PFSK-1 (cell line): ENCODE results near the gene KLHDC3.

Experiments used
- POLR2AphosphoS5 ChIP-seq: IDR thresholded peaks from 2 replicates; pipeline ENCODE4 v1.6.1; 2012; ENCODE audit warnings: low read depth, mild to moderate bottlenecking, control low read depth, low read length, moderate library complexity
- SIN3A ChIP-seq: IDR thresholded peaks from 2 replicates; pipeline ENCODE4 v1.6.1; 2012; ENCODE audit warnings: mild to moderate bottlenecking, low read length, moderate library complexity, borderline replicate concordance; ENCODE audit not compliant: insufficient read depth
- TF ChIP-seq, protein P1 (sequence below), 2 experiments: IDR thresholded peaks; 2 replicates each; pipeline versions ENCODE4 v1.6.1 to v1.8.0; 2011 to 2012; ENCODE audit warnings: low read depth in 2 of 2, low read length in 2 of 2, control low read depth in 1 of 2, inconsistent platforms in 1 of 2, mild to moderate bottlenecking in 1 of 2, moderate library complexity in 1 of 2; ENCODE audit not compliant: insufficient read depth in 1 of 2

DNA sequence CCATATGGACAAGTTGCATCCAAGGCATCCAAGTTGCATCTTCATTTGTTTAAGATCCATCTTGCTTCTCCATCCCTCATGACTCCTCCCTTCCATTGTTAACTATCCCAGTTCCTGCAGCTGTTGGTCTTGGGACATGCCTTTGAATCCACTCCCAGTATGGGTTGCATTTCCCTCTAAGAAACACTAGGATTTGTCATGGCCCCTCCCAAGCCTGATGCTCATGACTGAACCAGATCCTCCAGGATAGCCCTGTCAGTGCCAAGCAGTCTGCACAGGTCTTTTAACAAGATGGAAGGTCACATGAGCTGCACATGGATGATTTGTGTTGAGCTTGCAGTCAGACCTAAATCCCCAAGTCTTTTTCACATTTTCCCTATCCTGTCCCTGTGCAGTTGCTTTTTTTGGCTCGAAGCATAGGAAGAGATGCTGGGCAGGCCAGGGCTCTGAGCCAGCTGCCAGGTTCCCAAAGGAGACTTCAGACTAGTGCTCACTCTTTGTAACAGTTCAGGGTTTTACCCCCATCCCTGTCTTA is 25.5 kb upstream of the KLHDC3 start:
- TF ChIP-seq POLR2AphosphoS5 (no peak), SIN3A (no peak)
- TF ChIP-seq, protein P1, sequence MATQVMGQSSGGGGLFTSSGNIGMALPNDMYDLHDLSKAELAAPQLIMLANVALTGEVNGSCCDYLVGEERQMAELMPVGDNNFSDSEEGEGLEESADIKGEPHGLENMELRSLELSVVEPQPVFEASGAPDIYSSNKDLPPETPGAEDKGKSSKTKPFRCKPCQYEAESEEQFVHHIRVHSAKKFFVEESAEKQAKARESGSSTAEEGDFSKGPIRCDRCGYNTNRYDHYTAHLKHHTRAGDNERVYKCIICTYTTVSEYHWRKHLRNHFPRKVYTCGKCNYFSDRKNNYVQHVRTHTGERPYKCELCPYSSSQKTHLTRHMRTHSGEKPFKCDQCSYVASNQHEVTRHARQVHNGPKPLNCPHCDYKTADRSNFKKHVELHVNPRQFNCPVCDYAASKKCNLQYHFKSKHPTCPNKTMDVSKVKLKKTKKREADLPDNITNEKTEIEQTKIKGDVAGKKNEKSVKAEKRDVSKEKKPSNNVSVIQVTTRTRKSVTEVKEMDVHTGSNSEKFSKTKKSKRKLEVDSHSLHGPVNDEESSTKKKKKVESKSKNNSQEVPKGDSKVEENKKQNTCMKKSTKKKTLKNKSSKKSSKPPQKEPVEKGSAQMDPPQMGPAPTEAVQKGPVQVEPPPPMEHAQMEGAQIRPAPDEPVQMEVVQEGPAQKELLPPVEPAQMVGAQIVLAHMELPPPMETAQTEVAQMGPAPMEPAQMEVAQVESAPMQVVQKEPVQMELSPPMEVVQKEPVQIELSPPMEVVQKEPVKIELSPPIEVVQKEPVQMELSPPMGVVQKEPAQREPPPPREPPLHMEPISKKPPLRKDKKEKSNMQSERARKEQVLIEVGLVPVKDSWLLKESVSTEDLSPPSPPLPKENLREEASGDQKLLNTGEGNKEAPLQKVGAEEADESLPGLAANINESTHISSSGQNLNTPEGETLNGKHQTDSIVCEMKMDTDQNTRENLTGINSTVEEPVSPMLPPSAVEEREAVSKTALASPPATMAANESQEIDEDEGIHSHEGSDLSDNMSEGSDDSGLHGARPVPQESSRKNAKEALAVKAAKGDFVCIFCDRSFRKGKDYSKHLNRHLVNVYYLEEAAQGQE (IDR thresholded peaks at IDR 0.05; ENCODE audit: insufficient read depth in 1 of 2, low read depth in 2 of 2, low read length in 2 of 2) = no peak
